GM18909 (cell line): ENCODE results near the gene PC.
"Not testable (repeated sequence)": the region's sequence is repeated elsewhere in the genome, so short reads cannot be mapped to it uniquely, and the experiment has no call there.

ENCODE experiments used
- ATAC-seq: cut with Tn5 transposase; IDR thresholded peaks from one replicate; pipeline ENCODE4 v1.9.1; 2021; ENCODE audit warnings: mild to moderate bottlenecking; ENCODE audit not compliant: unreplicated experiment, poor library complexity

PC gene

DNA sequence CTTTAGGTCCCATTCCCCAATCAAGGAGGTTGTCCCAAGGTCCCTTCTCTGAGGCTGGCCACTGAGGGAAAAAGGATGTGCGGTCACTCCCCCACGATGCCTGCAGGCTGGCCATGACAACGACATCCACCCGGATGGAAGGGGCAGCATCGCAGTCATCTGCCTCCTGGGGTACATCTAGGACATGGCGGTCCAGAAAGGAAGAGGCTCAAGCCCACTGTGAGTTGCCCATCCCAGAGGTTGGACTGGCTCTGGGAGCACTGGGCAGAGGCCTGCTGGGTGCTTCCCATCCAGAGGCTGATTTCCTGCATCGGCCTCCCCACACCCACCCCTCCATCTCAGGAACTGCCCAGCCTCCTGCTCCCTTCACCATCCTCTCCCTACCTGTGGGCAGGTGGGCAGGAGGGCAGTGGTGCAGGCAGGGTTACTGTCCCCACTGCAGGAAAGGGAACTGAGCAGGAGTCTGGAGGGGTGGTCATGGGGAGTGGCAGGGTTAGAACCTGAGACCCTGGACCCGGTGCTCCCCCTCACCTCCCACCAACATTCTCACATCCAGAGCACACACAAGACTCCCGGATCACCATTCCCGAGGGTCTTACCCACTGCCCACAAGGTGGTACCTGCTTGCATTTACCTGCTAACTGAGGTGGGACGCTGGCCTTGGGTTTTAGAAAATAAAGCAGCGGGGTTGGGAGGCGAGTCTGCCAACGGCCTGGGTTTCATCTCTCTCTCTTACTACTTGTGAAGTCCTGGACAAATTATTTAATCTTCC is 110.5 kb downstream of the PC start:
- no peak for ATAC-seq

DNA sequence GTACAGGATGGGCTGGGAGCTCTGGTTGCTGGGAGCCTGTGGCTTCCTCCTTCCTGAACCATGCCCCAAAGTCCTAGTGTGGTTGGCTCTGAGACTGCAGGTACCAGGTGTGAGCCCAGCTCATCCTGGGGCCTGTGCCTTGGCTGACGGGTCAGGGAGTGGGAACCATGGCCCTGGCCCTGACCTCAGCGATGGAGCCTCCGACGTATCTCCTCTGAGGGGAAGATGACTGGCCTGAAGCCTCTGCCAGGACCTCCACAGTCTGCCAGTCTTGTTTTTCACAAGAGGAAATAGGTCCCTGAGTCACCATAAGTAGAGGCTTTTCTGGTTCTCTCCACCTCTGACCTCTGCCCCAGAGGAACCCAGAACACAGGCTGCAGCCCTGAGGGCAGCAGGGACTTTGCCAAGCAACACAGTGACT is 111.5 kb downstream of the PC start:
- ATAC-seq = no peak

DNA sequence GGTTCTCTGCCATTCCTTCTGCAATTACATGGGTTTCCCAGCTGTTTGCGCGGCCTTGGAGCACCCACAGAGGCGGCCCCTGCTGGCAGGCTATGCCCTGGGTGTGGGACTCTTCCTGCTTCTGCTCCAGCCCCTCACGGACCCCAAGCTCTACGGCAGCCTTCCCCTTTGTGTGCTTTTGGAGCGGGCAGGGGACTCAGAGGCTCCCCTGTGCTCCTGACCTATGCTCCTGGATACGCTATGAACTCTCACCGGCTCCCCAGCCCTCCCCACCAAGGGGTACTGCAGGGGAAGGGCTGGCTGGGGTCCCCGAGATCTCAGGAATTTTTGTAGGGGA is 112.3 kb downstream of the PC start:
- no peak for ATAC-seq

DNA sequence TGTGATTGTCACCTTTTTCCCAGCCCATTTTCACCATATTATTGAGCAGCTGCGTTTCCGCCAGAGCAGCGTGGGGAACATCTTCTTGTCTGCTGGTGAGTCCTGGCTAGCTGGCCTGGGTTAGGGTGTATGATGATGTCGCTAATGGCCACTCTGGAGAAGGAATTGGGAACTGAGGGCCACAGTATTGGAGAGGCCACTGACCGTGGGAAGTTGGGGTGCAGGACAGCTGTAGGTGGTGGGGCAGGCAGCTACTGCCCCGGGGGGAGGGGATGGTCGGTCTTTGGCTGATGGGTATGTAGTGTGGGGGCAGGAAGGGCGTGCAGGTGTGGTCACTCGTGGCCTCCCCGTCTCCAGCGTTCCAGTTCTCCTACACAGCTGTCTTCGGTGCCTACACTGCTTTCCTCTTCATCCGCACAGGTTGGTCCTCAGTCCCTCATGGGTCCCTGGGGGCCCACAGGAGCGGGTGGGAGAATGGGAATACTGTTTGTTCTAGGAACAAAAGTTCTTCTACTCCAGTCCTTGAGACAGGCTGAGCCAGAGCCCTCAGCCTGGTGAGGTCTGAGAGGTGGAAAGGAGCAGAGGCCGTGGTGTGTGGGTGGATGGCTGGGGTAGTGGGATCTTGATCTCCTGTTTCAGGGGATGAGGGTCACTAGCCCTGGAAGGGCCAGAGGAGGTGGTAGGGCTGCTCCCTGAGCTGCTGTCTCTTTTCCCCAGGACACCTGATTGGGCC is 112.9 kb downstream of the PC start:
- no peak for ATAC-seq

DNA sequence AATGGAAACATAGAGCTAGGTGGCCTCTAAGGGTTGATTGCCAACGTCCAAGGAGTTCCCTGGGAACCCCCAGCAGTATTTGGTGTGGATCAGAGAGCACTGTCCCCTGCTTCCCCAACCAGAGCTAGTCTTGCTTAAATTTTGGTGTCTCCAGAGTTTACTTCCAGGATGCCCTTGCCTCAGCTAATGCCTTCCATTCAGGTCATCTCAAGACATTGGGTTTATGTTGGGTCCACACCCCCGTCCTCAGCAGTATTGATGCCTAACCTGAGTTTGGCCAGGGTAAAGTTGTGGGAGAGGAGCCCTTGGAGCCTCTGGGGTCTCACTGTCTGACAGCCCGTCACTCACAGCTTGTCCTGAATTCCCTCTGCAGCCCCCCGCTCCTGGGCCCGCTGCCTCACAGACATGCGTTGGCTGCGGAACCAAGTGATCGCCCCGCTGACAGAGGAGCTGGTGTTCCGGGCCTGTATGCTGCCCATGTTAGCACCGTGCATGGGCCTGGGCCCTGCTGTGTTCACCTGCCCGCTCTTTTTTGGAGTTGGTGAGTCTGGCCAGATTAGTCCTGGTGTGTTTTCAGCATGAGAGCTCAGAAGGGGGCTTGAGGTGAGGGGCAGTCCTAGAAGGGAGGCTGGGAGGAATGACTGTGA is 113.6 kb downstream of the PC start:
- ATAC-seq = no peak

DNA sequence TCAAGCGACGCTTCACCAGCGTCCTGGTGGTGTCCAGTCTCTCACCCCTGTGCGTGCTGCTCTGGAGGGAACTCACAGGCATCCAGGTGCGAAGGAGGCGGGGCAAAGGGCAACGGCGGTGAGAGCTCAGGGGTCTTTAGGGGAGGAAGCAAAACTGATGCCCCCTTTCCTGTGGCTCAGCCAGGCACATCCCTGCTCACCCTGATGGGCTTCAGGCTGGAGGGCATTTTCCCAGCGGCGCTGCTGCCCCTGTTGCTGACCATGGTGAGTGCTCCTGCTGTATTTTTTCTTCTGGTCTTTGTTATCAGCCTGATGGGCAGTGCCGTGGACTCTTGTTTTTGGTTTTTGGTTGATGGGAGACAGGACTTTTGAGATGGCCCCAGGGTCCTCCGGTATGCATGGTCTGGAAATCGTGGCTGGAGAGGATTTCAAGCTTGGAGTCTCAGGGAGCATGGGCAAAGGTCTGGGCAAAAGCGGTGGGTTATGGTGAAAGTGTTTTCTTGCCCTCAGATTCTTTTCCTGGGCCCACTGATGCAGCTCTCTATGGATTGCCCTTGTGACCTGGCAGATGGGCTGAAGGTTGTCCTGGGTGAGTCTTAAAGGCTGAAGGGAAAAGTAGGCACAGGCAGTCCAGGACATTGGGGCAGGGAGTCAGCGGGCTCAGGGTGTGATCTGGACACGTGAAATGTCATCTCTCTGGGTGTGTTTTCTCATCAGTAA is 114.2 kb downstream of the PC start:
- no peak for ATAC-seq

DNA sequence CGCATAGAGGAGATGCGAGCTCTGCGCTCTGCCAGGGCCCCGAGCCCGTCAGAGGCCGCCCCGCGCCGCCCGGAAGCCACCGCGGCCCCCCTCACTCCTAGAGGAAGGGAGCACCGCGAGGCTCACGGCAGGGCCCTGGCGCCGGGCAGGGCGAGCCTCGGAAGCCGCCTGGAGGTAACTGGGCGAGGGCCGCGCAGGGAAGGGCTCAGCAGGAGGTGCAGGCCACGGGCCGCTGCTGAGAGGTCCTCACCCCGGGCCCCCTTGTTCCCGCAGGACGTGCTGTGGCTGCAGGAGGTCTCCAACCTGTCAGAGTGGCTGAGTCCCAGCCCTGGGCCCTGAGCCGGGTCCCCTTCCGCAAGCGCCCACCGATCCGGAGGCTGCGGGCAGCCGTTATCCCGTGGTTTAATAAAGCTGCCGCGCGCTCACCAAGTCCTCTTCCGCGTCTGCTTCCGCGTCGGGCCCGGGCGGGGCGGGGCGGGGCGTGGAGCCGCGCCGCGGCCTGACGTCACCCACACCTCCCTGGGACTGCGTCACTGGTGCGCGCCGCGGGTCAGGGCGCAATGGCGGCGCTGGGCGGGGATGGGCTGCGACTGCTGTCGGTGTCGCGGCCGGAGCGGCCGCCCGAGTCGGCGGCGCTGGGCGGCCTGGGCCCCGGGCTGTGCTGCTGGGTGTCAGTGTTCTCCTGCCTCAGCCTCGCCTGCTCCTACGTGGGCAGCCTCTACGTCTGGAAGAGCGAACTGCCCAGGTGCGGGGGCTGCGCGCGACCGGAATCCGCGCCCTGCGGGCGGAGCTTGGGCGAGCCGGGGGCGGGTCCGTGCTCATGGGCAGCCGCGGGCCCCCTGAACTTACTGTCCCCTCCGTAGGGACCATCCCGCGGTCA is 115.0 kb downstream of the PC start, which contains the start of gene RCE1:
TSS of gene RCE1 (plus strand) at position 546 of the 880 bp plus-strand sequence. CDS start at position 561, 15 bp downstream.
- ATAC-seq = peak; percentile 81

DNA sequence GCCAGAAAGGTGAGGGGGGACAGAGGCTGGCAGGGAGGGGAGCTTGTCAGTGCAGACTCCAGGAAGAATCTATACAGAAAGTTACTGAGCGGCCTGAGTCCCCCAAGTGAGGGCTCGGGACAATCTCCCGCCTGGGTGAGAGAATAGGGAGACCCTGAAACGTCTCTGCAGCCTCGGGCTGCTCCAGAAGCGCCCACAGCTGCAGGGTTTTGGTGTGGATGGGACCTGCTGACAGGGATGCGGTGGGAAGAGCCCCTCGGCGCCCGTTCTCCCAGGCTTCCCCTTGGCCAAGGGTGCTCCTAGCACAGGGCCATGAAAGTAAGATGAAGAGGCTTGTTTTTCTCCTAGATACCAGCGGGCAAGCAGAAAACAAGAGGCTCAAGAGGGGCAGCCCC is 115.7 kb downstream of the PC start:
- ATAC-seq = no peak

DNA sequence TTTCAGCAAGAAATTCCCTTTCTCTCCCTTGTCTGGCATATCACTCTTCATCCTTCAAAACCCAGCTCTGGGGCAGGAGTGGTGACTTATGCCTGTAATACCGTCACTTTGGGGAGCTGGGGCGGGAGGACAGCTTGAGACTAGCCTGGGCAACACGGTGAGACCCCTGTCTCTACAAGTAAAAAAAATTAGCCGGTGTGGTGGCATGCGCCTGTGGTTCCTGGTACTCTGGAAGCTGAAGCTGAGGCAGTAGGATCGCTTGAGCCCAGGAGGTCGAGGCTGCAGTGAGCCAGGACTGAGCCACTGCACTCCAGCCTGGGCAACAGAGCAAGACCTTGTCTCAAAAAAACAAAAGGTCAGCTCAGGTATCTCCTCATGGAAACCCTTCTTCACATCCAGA is 116.3 kb downstream of the PC start:
- ATAC-seq = no peak

DNA sequence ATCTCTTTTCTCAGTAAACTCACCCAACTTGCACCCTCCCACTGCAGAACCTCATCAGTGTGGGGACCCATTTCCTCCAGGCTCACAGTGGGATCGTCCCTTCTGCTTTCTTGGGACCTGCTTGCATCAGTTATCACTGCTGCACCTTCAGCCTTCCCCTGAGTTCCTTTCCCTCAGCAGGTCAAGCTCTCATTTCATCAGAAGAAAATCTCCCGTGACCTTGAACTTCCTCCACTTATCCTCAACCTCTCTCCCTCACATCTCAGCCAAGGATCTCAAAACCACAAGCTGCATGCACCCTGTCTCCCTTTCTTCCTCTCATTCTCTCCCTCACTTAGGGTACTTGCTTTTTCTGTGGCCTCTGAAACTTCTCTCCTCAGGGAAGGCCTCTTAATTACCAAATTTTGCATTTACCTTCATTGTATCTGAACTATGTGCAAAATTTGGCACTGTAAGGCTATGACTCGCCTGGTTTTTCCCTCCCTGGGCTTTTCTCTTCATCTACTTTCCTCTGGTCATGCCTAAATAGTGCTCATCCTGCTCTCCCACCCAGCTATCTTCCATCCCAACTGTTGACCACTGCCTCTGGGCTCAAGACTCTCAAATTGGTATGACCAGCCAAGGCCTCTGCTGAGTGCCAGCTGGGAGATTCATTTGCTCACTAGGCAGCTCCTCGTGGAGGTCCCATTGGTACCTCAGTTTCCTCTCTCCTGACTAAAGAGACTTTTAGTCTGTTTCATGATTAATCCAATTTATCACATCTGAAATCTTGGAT is 117.7 kb downstream of the PC start:
- ATAC-seq = no peak

DNA sequence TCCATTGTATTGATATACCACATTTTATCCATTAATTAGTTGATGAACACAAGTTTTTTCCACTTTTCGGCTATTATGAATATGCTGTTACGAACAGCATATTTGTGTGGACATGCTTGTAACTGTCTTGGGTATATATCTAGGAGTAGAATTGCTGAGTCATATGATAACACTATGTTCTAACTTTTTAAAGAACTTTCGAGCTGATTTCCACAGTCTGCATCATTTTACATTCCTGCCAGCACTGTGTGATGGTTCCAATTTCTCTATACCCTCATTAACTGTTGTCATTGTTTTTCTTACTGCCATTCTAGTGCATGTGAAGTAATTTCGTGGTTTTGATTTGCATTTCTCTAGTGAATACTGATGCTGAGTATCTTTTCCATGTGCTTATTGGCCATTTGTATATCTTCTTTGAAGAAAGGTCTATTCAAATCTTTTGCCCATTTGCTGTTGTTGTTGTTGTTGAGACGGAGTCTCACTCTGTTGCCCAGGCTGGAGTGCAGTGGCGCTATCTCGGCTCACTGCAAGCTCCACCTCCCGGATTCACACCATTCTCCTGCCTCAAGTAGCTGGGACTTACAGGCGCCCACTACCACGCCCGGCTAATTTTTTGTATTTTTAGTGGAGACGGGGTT is 122.3 kb downstream of the PC start:
- ATAC-seq = no peak

DNA sequence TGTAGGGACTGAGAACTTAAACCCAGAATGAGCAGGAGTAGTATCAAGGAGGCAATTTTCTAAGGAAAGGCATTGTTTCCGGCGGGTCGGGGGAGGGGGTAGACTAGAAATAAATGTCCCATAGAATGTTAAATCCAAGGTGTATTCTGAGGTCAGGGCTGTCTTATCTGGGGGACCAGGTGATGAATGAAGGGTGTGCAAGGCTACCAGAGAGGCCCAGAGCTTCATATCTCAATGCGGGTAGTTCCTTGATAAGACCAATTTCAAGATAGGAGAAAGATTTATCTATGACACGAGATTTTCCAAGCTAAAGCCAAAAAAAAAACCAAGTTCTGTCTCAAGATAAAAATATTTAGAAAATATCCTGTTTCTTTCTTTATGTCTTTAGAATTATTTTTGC is 123.2 kb downstream of the PC start:
- ATAC-seq = no peak

DNA sequence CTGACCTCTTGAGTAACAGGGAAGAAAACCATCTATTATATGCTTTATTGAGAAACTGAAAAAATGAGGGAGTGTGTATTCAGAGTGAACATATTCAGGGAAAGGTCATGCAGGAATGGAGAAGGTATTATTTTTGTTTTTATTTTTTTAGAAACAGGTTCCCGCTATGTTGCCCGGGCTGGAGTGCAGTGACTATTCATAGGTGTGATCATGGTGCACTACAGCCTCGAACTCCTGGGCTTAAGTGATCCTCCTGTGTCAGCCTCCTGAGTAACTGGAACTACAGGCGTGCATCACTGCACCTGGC is 123.7 kb downstream of the PC start:
- no peak for ATAC-seq

DNA sequence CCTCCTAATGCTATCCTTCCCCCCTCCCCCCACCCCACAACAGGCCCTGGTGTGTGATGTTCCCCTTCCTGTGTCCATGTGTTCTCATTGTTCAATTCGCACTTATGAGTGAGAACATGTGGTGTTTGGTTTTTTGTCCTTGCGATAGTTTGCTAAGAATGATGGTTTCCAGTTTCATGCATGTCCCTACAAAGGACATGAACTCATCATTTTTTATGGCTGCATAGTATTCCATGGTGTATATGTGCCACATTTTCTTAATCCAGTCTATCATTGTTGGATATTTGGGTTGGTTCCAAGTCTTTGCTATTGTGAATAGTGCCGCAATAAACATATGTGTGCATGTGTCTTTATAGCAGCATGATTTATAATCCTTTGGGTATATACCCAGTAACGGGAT is 133.6 kb downstream of the PC start:
- ATAC-seq = not testable (repeated sequence)

DNA sequence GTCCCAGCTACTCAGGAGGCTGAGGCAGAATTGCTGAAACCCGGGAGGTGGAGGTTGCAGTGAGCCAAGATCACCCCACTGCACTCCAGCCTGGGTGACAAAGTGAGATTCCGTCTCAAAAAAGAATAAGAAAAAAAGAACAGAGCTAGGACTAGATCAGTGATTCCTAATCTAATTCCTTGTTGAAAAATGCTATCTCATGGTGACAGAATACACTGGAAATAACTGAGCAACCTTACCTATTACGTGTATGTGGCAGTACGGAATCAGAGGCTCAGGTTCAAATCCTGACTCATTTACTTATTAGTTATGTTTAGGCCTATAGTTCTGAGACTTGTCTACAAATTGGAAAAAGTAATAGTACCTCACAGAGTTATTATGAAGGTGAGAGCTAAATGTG is 134.5 kb downstream of the PC start:
- no peak for ATAC-seq

DNA sequence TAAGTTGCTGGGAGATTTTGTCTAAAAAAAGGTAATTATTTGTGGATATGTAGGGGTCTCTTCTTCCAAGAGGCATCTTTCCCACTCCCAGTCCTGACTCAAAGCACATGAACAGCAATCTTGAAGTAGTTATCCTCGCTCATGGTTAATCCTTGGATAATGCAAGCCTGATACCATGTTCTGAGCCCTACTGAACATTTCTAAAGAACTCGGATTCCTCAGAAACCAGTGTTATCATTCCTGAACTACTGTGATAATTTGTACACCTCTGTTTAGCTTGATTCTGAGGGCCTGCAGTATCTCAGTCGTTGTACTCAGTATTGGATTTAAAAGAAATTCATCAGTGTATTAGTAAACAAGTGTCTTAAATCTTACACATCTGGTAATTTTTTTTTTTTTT is 137.3 kb downstream of the PC start:
- ATAC-seq = no peak

DNA sequence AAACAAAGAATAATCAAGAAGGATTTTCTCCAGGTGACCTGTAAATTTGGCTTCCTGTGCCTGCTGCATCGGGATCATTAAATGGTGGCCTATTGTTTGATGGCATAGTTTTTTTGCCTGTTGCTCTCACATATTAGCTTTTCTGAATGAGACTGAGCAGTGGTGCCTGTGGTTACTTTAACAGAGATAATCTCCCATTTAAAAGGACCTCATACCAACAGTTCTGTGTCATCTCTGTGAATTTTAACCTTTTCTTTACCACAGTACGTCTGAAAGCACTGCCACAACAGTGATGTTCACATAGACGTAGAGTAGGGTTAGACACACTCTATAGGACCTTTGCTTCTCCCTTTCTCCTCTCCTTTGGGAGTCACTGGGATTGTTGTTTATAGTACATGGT is 137.8 kb downstream of the PC start:
- no peak for ATAC-seq

DNA sequence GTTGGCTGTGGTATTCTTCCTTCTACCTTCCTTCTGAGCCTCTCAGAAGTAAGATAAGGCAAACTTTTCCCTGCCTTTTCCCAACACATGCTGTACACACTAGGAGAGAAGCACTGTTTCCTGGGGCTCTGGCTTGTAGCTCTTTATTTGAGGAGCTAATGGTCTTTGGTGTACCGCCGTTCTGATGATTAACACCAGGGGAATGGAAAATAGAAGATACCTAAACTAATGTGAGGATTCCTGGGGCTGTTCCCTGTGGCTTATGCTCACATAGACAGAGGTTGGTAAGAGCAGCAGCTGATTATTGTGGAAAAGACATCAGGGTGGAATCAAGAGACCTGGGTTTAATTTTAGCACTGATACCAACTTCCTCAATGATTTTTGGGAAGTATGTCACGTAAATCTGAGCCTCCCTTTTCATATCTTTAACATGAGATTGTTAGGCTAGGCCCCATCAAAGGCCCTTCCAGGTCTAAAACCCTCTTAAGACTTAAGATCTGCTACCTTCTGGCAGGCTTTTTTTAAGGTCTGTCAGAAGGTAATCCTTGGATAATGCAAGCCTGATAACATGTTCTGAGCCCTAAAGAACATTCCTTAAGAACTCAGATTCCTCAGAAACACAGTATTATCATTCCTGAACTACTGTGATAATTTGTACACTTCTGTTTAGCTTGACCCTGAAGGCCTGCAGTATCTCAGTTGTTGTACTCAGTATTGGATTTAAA is 139.8 kb downstream of the PC start:
- no peak for ATAC-seq
